Liver (tissue), 3 donors: ENCODE measurements around the gene METTL13.

ENCODE experiments used
- CTCF ChIP-seq: fragments of 150-350 bp; IDR thresholded peaks from 2 replicates; pipeline ENCODE4 v1.5.1; 2017; ENCODE audit warnings: improper control_type of control experiment, low read depth, low read length; ENCODE audit not compliant: missing input control
- EGR1 ChIP-seq, 2 donors: IDR thresholded peaks; 2 replicates each; pipeline ENCODE4 v1.6.1; 2016 to 2018; ENCODE audit warnings: antibody characterized with exemption in 2 of 2, low read depth in 2 of 2
- FOXA1 ChIP-seq: IDR thresholded peaks from 2 replicates; pipeline ENCODE4 v1.6.1; 2016; ENCODE audit warnings: antibody characterized with exemption
- JUND ChIP-seq, 2 donors: IDR thresholded peaks; 2 replicates each; pipeline ENCODE4 v1.6.1; 2016; ENCODE audit warnings: antibody characterized with exemption in 2 of 2
- MAX ChIP-seq: IDR thresholded peaks from 2 replicates; pipeline ENCODE4 v1.6.1; 2016; ENCODE audit warnings: antibody characterized with exemption
- YY1 ChIP-seq: IDR thresholded peaks from 2 replicates; pipeline ENCODE4 v1.6.1; 2016; ENCODE audit warnings: antibody characterized with exemption, mild to moderate bottlenecking
- donor health status: healthy.
- donor health status: healthy.

- TF ChIP-seq CTCF, result no peak
- no peak for TF ChIP-seq MAX
- TF ChIP-seq YY1, result no peak
- no peak for TF ChIP-seq JUND (IDR thresholded peaks at IDR 0.05)
- no peak for TF ChIP-seq EGR1 (IDR thresholded peaks at IDR 0.05; ENCODE audit: low read depth in 2 of 2)
- no peak for TF ChIP-seq FOXA1
These were observed 38.5 kb downstream of the METTL13 start for GRCh38 chr1:171819946-171820345.
